OCI-LY7 (cell line): Measurements from ENCODE around the gene BAHCC1. TPM values are rescaled to one million over a fixed set of nuclear protein-coding genes. Genes with fewer than 3 reads are reported as not detected.

Experiments used
- BruUV-seq: library from RNA; stranded (reverse); fragments of 400-500 nt; replicated peaks from 2 replicates; lab custom pipeline; 2021; lab: Mats Ljungman, UMichigan
- CTCF ChIA-PET: fragments of 300-600 bp; sonication (Branson Sonifier 250); formaldehyde crosslinking; loops from one replicate; lab custom pipeline; 2022; ENCODE audit warnings: antibody characterized with exemption; ENCODE audit not compliant: unreplicated experiment; lab: Charles Lee
- POLR2A ChIA-PET: fragments of 300-600 bp; sonication (Branson Sonifier 250); formaldehyde crosslinking; loops from one replicate; lab custom pipeline; 2022; ENCODE audit warnings: antibody characterized with exemption; lab: Charles Lee
- DNase-seq: peaks from one replicate; pipeline ENCODE4 v3.0.0-alpha.2; 2015; ENCODE audit warnings: low spot score
- H2AFZ ChIP-seq: fragments of 200-600 bp; sonication (generic), shearing (Covaris generic); 2 replicates; pipeline ENCODE4 v1.6.1; 2014; ENCODE audit warnings: mild to moderate bottlenecking, antibody characterized with exemption, low read length, moderate library complexity
- H3K27ac ChIP-seq: fragments of 200-600 bp; sonication (generic); 2 replicates; pipeline ENCODE4 v1.5.1; 2014; ENCODE audit warnings: mixed run types, low read depth, mild to moderate bottlenecking, moderate library complexity, low read length, inconsistent platforms; ENCODE audit not compliant: poor library complexity, severe bottlenecking
- H3K36me3 ChIP-seq: fragments of 200-600 bp; sonication (generic); 2 replicates; pipeline ENCODE4 v1.6.1; 2014; ENCODE audit warnings: mild to moderate bottlenecking, antibody characterized with exemption, low read length, moderate library complexity, mixed read lengths; ENCODE audit not compliant: insufficient read depth
- H3K4me1 ChIP-seq: fragments of 200-600 bp; sonication (generic); 2 replicates; pipeline ENCODE4 v1.5.1; 2014; ENCODE audit warnings: mild to moderate bottlenecking, low read length; ENCODE audit not compliant: insufficient read depth, poor library complexity, severe bottlenecking
- H3K4me2 ChIP-seq: fragments of 200-600 bp; sonication (generic); 2 replicates; pipeline ENCODE4 v1.6.1; 2014; ENCODE audit warnings: mild to moderate bottlenecking, low read length
- H3K4me3 ChIP-seq: fragments of 200-600 bp; sonication (generic); 2 replicates; pipeline ENCODE4 v1.5.1; 2014; ENCODE audit warnings: mild to moderate bottlenecking, low read depth, low read length; ENCODE audit not compliant: poor library complexity, severe bottlenecking
- H3K79me2 ChIP-seq: fragments of 200-600 bp; sonication (generic); 2 replicates; pipeline ENCODE4 v1.6.1; 2016; ENCODE audit warnings: low read depth, mild to moderate bottlenecking, low read length, moderate library complexity, mixed read lengths; ENCODE audit not compliant: insufficient read depth
- H3K9me2 ChIP-seq: fragments of 200-600 bp; sonication (generic); 2 replicates; pipeline ENCODE4 v1.6.1; 2016; ENCODE audit warnings: mild to moderate bottlenecking, low read length, mixed read lengths; ENCODE audit not compliant: insufficient read depth
- H3K9me3 ChIP-seq: fragments of 200-600 bp; sonication (generic); 2 replicates; pipeline ENCODE4 v1.6.1; 2014; ENCODE audit warnings: mild to moderate bottlenecking, mixed run types, low read length, mixed read lengths
- H4K20me1 ChIP-seq: fragments of 200-600 bp; sonication (generic); 2 replicates; pipeline ENCODE4 v1.6.1; 2014; ENCODE audit warnings: mild to moderate bottlenecking, antibody characterized with exemption, low read length, moderate library complexity, mixed read lengths; ENCODE audit not compliant: insufficient read depth
- EZH2phosphoT487 ChIP-seq: fragments of 200-600 bp; sonication (generic); IDR thresholded peaks from 2 replicates; pipeline ENCODE4 v1.6.1; 2018; ENCODE audit warnings: low read depth, borderline replicate concordance, mild to moderate bottlenecking, mixed run types, antibody characterized with exemption, low read length, moderate library complexity, mixed read lengths
- intact Hi-C: fragments of 100-400 bp; cut with micrococcal nuclease; formaldehyde crosslinking; loops from one replicate; pipeline ENCODE4 v1.10.0; 2022; ENCODE audit not compliant: unreplicated experiment
- total RNA-seq, 2 experiments: library from RNA; depleted of rRNA in 1 of 2; stranded (reverse); fragments of >200 nt in 1 of 2; shearing (Covaris generic) in 1 of 2; gene quantifications; 2 replicates each; pipeline ENCODE4 v1.2.3, GENCODE V29; 2014 to 2022
- TF ChIP-seq, protein P1 (sequence below): fragments of 200-600 bp; sonication (generic); conservative IDR thresholded peaks from 2 replicates; pipeline ENCODE4 v1.5.1; 2014; ENCODE audit warnings: mild to moderate bottlenecking, antibody characterized with exemption, low read length, moderate library complexity, mixed read lengths

BAHCC1 gene
- total RNA-seq, 2 experiments from 2014 or later = 5.2 to 5.5 TPM

GRCh38 chr17:81487089-81487486, 91.8 kb downstream of the BAHCC1 start:
- peak overlapping the region; percentile 65; the same call in 1 of the 2 replicates for H2AFZ ChIP-seq
- no peak overlapping the region for H3K27ac ChIP-seq
- H3K4me1 ChIP-seq = peaks cover 63% of the 10 kb centered on the region
- no peaks in the 10 kb centered on the region for H4K20me1 ChIP-seq
- H3K4me3 ChIP-seq = no peak overlapping the region
- ChIA-PET POLR2A (no interaction called here), CTCF (no interaction called here)
- no peaks in the 10 kb centered on the region for H3K9me2 ChIP-seq
- H3K79me2 ChIP-seq = no peaks in the 10 kb centered on the region
- no peak for TF ChIP-seq EZH2phosphoT487
- TF ChIP-seq, protein P1, sequence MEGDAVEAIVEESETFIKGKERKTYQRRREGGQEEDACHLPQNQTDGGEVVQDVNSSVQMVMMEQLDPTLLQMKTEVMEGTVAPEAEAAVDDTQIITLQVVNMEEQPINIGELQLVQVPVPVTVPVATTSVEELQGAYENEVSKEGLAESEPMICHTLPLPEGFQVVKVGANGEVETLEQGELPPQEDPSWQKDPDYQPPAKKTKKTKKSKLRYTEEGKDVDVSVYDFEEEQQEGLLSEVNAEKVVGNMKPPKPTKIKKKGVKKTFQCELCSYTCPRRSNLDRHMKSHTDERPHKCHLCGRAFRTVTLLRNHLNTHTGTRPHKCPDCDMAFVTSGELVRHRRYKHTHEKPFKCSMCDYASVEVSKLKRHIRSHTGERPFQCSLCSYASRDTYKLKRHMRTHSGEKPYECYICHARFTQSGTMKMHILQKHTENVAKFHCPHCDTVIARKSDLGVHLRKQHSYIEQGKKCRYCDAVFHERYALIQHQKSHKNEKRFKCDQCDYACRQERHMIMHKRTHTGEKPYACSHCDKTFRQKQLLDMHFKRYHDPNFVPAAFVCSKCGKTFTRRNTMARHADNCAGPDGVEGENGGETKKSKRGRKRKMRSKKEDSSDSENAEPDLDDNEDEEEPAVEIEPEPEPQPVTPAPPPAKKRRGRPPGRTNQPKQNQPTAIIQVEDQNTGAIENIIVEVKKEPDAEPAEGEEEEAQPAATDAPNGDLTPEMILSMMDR = no peak
- DNase-seq = no peak
- no TSS peak for BruUV-seq
- no peaks in the 10 kb centered on the region for H3K36me3 ChIP-seq
- H3K9me3 ChIP-seq = no peaks in the 10 kb centered on the region
- intact Hi-C loops = no loop called here
- H3K4me2 ChIP-seq = peak overlapping the region; percentile 61; the same call in 1 of the 2 replicates

- no peaks in the 10 kb centered on the region for H3K9me3 ChIP-seq
- peak overlapping the region; percentile 65; the same call in 1 of the 2 replicates for H2AFZ ChIP-seq
- H3K36me3 ChIP-seq = no peaks in the 10 kb centered on the region
- intact Hi-C loops = no loop called here
- peak overlapping the region; percentile 65 for H3K4me3 ChIP-seq
- H3K4me1 ChIP-seq = peaks cover 60% of the 10 kb centered on the region
- H3K4me2 ChIP-seq = peak overlapping the region; percentile 61
- H3K79me2 ChIP-seq = no peaks in the 10 kb centered on the region
- peak overlapping the region; percentile 48 for H3K27ac ChIP-seq
- peak; percentile 72 for DNase-seq
- no peaks in the 10 kb centered on the region for H3K9me2 ChIP-seq
- ChIA-PET CTCF (no interaction called here), POLR2A (no interaction called here)
- TF ChIP-seq, protein P1 = no peak
- TF ChIP-seq EZH2phosphoT487 = no peak
- BruUV-seq = no TSS peak
- H4K20me1 ChIP-seq = no peaks in the 10 kb centered on the region
These were observed 92.4 kb downstream of the BAHCC1 start for GRCh38 chr17:81487487-81488275.
